GM23248 (cell line): ENCODE data around the gene PACSIN1.

Source experiments
- EZH2 ChIP-seq: fragments of 200-600 bp; sonication (generic); IDR thresholded peaks from 2 replicates; pipeline ENCODE4 v1.6.1; 2018; ENCODE audit warnings: antibody characterized with exemption, mild to moderate bottlenecking; ENCODE audit not compliant: insufficient read depth, poor library complexity, severe bottlenecking
- EZH2phosphoT487 ChIP-seq: fragments of 200-600 bp; sonication (generic); IDR thresholded peaks from 2 replicates; pipeline ENCODE4 v1.6.1; 2018; ENCODE audit warnings: antibody characterized with exemption, moderate library complexity, mild to moderate bottlenecking, low read depth; ENCODE audit not compliant: insufficient read depth

DNA sequence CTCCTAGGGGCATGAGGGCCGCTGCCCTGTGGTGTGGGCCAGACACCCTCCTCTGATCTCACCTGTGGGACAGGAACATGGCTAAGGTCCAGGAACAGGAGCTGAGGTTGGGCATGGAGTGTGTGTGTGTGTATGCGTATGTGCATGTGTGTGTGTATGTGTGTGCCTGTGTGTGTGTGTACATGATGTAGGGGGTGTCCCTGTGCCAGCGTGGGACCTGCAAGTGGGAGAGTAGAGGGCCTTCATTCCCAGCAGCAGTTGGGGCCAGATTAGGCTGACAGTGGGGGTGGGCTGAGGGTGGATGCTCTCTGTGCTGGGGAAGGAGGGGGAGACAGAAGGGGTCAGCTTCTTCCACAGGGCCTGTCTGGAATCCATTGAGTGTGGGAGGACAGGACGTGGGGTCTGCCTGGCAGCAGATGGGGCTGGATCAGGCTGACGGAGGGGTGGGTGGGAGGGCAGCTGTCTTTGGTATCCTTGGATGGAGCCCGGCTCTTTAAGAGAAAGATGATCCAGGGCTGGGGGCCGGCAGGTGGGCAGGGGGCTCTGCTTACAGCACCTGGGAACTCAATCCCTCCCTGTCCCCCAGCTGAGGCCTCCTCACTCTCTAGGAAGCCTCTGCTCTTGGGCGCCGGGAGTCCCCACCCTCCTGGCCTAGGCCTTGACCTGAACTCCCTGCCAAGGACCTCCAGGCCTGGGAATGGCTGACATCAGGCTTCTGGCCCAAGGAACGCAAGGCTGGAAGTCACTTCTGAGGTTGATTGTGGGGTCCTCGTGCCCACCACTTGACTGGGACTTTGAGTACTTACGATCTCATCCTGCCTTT lies 46.2 kb downstream of the PACSIN1 start:
- TF ChIP-seq EZH2phosphoT487 (no peak), EZH2 (no peak)
